Neuronal stem cell (in vitro differentiated cells): Measurements from ENCODE around the gene KLHL6.

ENCODE experiments used
- DNase-seq: peaks from one replicate; pipeline ENCODE4 v3.0.0-alpha.2; 2013; ENCODE audit warnings: low spot score
- H2AFZ ChIP-seq: one replicate; pipeline ENCODE4 v1.6.1; 2013; ENCODE audit warnings: mild to moderate bottlenecking, low read length, inconsistent platforms
- H2AK5ac ChIP-seq: 2 replicates; pipeline ENCODE4 v1.6.1; 2013; ENCODE audit warnings: low read depth, mild to moderate bottlenecking, inconsistent platforms, low read length, moderate library complexity, mixed read lengths
- H2BK120ac ChIP-seq: 2 replicates; pipeline ENCODE4 v1.6.1; 2013; ENCODE audit warnings: low read depth, mild to moderate bottlenecking, inconsistent platforms, low read length, moderate library complexity, mixed read lengths
- H2BK12ac ChIP-seq: one replicate; pipeline ENCODE4 v1.6.1; 2013; ENCODE audit warnings: low read length, inconsistent platforms
- H2BK15ac ChIP-seq: 2 replicates; pipeline ENCODE4 v1.6.1; 2013; ENCODE audit warnings: mild to moderate bottlenecking, low read length, inconsistent platforms, mixed read lengths
- H2BK5ac ChIP-seq: one replicate; pipeline ENCODE4 v1.6.1; 2013; ENCODE audit warnings: inconsistent platforms, mild to moderate bottlenecking, low read length, moderate library complexity
- H3K14ac ChIP-seq: one replicate; pipeline ENCODE4 v1.6.1; 2013; ENCODE audit warnings: low read length, inconsistent platforms
- H3K18ac ChIP-seq: 2 replicates; pipeline ENCODE4 v1.6.1; 2013; ENCODE audit warnings: low read length, inconsistent platforms
- H3K23ac ChIP-seq: 2 replicates; pipeline ENCODE4 v1.6.1; 2013; ENCODE audit warnings: low read depth, mild to moderate bottlenecking, mixed read lengths, low read length, inconsistent platforms; ENCODE audit not compliant: poor library complexity
- H3K27ac ChIP-seq: replicated peaks from 3 replicates; pipeline ENCODE4 v1.5.1; 2013; ENCODE audit warnings: low read length, inconsistent platforms
- H3K27me3 ChIP-seq, 3 experiments: 2 replicates each; pipeline ENCODE4 v1.6.1; 2013; ENCODE audit warnings: low read length in 3 of 3, mild to moderate bottlenecking in 2 of 3, inconsistent platforms in 1 of 3, low read depth in 1 of 3, mixed read lengths in 1 of 3, moderate library complexity in 1 of 3; ENCODE audit not compliant: control insufficient read depth in 3 of 3, insufficient read depth in 3 of 3
- H3K36me3 ChIP-seq, 2 donors: replicated peaks in 1 of 2; 2 replicates each; pipeline ENCODE4 v1.6.1; 2013; ENCODE audit warnings: low read length in 2 of 2; ENCODE audit not compliant: control insufficient read depth in 2 of 2, insufficient read depth in 2 of 2
- H3K4ac ChIP-seq: 2 replicates; pipeline ENCODE4 v1.6.1; 2013; ENCODE audit warnings: inconsistent platforms, mild to moderate bottlenecking, low read length, moderate library complexity
- H3K4me1 ChIP-seq, 2 donors: 1 replicate in 1 of 2; 2 replicates in 1 of 2; pipeline ENCODE4 v1.6.1; 2013; ENCODE audit warnings: low read length in 2 of 2, low read depth in 1 of 2; ENCODE audit not compliant: control insufficient read depth in 2 of 2, insufficient read depth in 1 of 2
- H3K4me2 ChIP-seq: one replicate; pipeline ENCODE4 v1.6.1; 2013; ENCODE audit warnings: mild to moderate bottlenecking, low read length, inconsistent platforms; ENCODE audit not compliant: insufficient read depth, poor library complexity, severe bottlenecking
- H3K4me3 ChIP-seq, 2 donors: 2 replicates each; pipeline ENCODE4 v1.5.1; 2013; ENCODE audit warnings: low read length in 2 of 2, mild to moderate bottlenecking in 2 of 2, inconsistent platforms in 1 of 2, moderate library complexity in 1 of 2
- H3K79me1 ChIP-seq: one replicate; pipeline ENCODE4 v1.6.1; 2013; ENCODE audit warnings: low read depth, mild to moderate bottlenecking, inconsistent platforms, low read length, moderate library complexity
- H3K9ac ChIP-seq: one replicate; pipeline ENCODE4 v1.6.1; 2013; ENCODE audit warnings: mild to moderate bottlenecking, low read depth, low read length, inconsistent platforms; ENCODE audit not compliant: poor library complexity
- H3K9me3 ChIP-seq, 2 donors: replicated peaks in 1 of 2; 2 replicates each; pipeline versions ENCODE3 to v1.6.1; 2013; ENCODE audit warnings: low read length in 2 of 2, mild to moderate bottlenecking in 2 of 2, inconsistent platforms in 1 of 2, low read depth in 1 of 2, mixed read lengths in 1 of 2, moderate library complexity in 1 of 2; ENCODE audit not compliant: control insufficient read depth in 2 of 2, insufficient read depth in 1 of 2
- H4K8ac ChIP-seq: one replicate; pipeline ENCODE4 v1.6.1; 2013; ENCODE audit warnings: low read depth, mild to moderate bottlenecking, inconsistent platforms, low read length, moderate library complexity
- H4K91ac ChIP-seq: one replicate; pipeline ENCODE4 v1.6.1; 2013; ENCODE audit warnings: low read length, low read depth, mild to moderate bottlenecking, inconsistent platforms; ENCODE audit not compliant: poor library complexity
- WGBS, 2 donors: extraction: QIAGEN DNeasy Blood & Tissue Kit; methylation state at CpG; one replicate each; pipeline ENCODE4 v1.1.7; 2013; ENCODE audit warnings: missing lambda C conversion rate in 2 of 2, mixed read lengths in 1 of 2; ENCODE audit not compliant: insufficient read length in 2 of 2, insufficient replicate concordance in 1 of 2; ENCODE audit errors: extremely low coverage in 2 of 2; 5-methylcytosine and 5-hydroxymethylcytosine counted together

The KLHL6 gene

DNA sequence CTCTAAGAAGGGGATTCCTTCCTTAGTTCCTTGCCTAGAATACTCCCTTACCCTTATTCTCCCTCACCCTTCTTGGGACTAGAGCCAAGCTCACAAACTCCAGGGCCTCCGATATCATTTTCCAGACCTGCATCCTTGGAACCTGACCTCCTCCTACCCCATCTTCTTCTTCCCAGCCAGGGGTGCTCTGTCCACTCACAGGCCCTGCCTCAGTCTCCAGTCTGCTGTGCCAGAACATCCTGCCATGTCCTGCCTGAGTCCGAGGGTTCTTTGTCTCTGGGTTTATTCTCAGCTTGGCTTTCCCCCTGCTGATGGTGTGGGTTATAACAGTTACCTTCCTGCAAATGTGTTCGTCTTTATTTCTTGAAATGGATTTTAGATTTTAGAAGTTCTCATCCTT is 67.2 kb downstream of the KLHL6 start:
- Histone ChIP-seq H2BK12ac (no peak overlapping the region), H2AK5ac (no peak overlapping the region), H3K4me3 (no peak overlapping the region), H3K36me3 (no peaks in the 10 kb centered on the region), H3K18ac (no peak overlapping the region), H4K8ac (no peak overlapping the region), H3K23ac (no peak overlapping the region), H3K27ac (no peak overlapping the region), H3K79me1 (no peaks in the 10 kb centered on the region), H2BK5ac (no peak overlapping the region), H2BK120ac (no peak overlapping the region), H3K14ac (no peak overlapping the region), H3K9ac (no peak overlapping the region), H3K4ac (no peak overlapping the region), H4K91ac (no peak overlapping the region), H3K4me2 (no peak overlapping the region), H2AFZ (no peak overlapping the region), H3K9me3 (no peaks in the 10 kb centered on the region), H2BK15ac (no peak overlapping the region), H3K27me3 (peaks cover 0 to 20% (median 0%) of the 10 kb centered on the region in 3 experiments), H3K4me1 (peaks cover 4 to 5% of the 10 kb centered on the region in 2 donors)
- WGBS, 2 donors, result no CpG with 5 or more reads among the region's 3 CpGs
- no peak for DNase-seq

DNA sequence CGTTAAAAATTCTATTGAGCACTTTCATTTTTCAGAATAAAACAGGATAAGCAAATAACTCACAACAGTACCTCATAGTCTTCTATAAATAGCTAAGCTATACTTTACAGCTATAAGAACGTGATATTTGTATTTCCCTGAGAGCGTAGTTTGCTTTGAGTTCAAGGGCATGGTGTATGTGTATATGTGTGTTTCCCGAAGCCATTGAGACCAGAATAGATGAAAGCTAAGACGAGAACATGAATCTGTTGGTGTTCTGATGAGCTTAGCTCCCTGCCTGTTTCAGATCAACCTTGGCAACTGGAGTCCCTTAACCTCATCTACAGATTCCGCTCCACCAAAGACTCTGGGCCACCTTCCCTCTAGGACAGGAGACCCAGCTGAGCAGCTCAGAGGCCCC is 67.6 kb downstream of the KLHL6 start:
- H2BK120ac ChIP-seq, result no peak overlapping the region
- no peak for DNase-seq
- H3K27ac ChIP-seq, result no peak overlapping the region
- no peak overlapping the region for H3K4me2 ChIP-seq
- H3K36me3 ChIP-seq, result no peaks in the 10 kb centered on the region
- no peak overlapping the region for H2BK12ac ChIP-seq
- H4K8ac ChIP-seq, result no peak overlapping the region
- H2AFZ ChIP-seq, result no peak overlapping the region
- no peak overlapping the region for H3K4me3 ChIP-seq
- H2AK5ac ChIP-seq, result no peak overlapping the region
- H3K4me1 ChIP-seq, result peaks cover 4 to 5% of the 10 kb centered on the region in 2 donors
- H2BK5ac ChIP-seq, result no peak overlapping the region
- H3K18ac ChIP-seq, result no peak overlapping the region
- peaks cover 0 to 20% (median 0%) of the 10 kb centered on the region in 3 experiments for H3K27me3 ChIP-seq
- H3K9ac ChIP-seq, result no peak overlapping the region
- no peak overlapping the region for H3K23ac ChIP-seq
- no peaks in the 10 kb centered on the region for H3K9me3 ChIP-seq
- no peak overlapping the region for H4K91ac ChIP-seq
- H3K14ac ChIP-seq, result no peak overlapping the region
- no peaks in the 10 kb centered on the region for H3K79me1 ChIP-seq
- no peak overlapping the region for H3K4ac ChIP-seq
- no CpG with 5 or more reads among the region's 6 CpGs for WGBS, 2 donors
- no peak overlapping the region for H2BK15ac ChIP-seq

DNA sequence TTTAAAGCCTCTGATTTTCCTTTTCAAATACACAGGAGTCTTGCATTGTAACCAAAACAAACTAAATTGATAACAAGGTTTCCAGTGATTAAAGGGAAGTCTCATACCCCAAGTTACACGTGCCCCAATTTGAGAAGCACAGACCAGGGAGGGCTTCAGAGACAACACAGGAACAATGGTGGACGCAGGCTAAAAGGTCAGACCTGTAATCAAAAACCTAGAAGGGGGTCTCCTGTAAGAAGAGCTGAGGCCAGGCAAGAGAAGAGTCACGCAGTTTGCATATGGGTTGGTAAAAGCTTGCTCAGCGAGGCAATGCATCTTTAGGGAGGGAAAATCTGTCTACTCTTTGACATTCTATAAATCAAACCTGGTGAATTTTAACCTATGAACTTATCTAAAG is 68.5 kb downstream of the KLHL6 start:
- WGBS, 2 donors, result no CpG with 5 or more reads among the region's 4 CpGs
- Histone ChIP-seq H4K91ac (no peak overlapping the region), H3K9me3 (no peaks in the 10 kb centered on the region), H4K8ac (no peak overlapping the region), H2AFZ (no peak overlapping the region), H3K36me3 (no peaks in the 10 kb centered on the region), H3K4me3 (no peak overlapping the region), H2AK5ac (no peak overlapping the region), H3K4me1 (peaks cover 4 to 5% of the 10 kb centered on the region in 2 donors), H3K4me2 (no peak overlapping the region), H3K23ac (no peak overlapping the region), H3K79me1 (no peaks in the 10 kb centered on the region), H3K14ac (no peak overlapping the region), H3K9ac (no peak overlapping the region), H2BK15ac (no peak overlapping the region), H3K27ac (no peak overlapping the region), H2BK120ac (no peak overlapping the region), H3K4ac (no peak overlapping the region), H2BK5ac (no peak overlapping the region), H3K27me3 (peaks cover 0 to 20% (median 0%) of the 10 kb centered on the region in 3 experiments), H3K18ac (no peak overlapping the region), H2BK12ac (no peak overlapping the region)
- DNase-seq, result no peak

DNA sequence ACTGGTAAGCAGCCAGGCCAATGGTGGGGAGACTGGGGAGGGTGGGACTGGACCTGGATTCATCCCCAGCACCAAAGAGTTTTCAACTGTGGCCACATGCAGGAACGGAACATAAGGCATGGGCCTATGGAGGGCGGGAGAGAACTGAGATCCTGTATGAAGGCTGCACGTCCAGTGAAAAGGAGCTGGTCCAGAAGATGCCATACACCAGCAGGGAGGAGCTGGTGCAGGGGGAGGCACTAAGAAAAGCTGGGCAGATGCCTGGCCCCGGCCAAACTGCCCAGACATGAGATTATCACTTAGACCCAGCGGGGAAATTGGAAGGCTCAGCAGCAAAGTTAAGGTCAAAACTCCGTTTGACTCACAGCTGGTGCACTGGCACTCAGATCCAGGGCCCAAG is 69.0 kb downstream of the KLHL6 start:
- Histone ChIP-seq H3K4me3 (no peak overlapping the region), H3K23ac (no peak overlapping the region), H3K14ac (no peak overlapping the region), H3K9ac (no peak overlapping the region), H3K18ac (no peak overlapping the region), H3K4me1 (peaks cover 4 to 5% of the 10 kb centered on the region in 2 donors), H4K91ac (no peak overlapping the region), H2BK120ac (no peak overlapping the region), H3K79me1 (no peaks in the 10 kb centered on the region), H2BK15ac (no peak overlapping the region), H3K4ac (no peak overlapping the region), H2BK5ac (no peak overlapping the region), H2AK5ac (no peak overlapping the region), H3K27me3 (peaks cover 0 to 20% (median 0%) of the 10 kb centered on the region in 3 experiments), H2AFZ (no peak overlapping the region), H3K27ac (no peak overlapping the region), H3K4me2 (no peak overlapping the region), H3K9me3 (no peaks in the 10 kb centered on the region), H4K8ac (no peak overlapping the region), H3K36me3 (no peaks in the 10 kb centered on the region), H2BK12ac (no peak overlapping the region)
- WGBS, 2 donors, result no CpG with 5 or more reads among the region's 6 CpGs
- DNase-seq, result no peak
